ENCODE data around the gene NOP56. TPM values are rescaled to one million over a fixed set of nuclear protein-coding genes. Genes with fewer than 3 reads are reported as not detected.
"Not testable (repeated sequence)": the region's sequence is repeated elsewhere in the genome, so short reads cannot be mapped to it uniquely, and the experiment has no call there.

The NOP56 gene
- total and polyA plus RNA-seq, 2 experiments from 2014 or later, result 123 to 149 TPM

GRCh38 chr20:2673453-2673852 is 21.0 kb downstream of the NOP56 start:
- peaks cover 5% of the 10 kb centered on the region; the same call in 1 of the 2 replicates for H3K27me3 ChIP-seq (replicated peaks; ENCODE audit: insufficient read depth)
- TF ChIP-seq EZH2 (IDR thresholded peaks at IDR 0.05; ENCODE audit: insufficient read depth, poor library complexity, severe bottlenecking), result no peak
- no peak for DNase-seq
- no peak overlapping the region for H3K27ac ChIP-seq
- no peaks in the 10 kb centered on the region for H3K4me1 ChIP-seq (ENCODE audit: insufficient read depth)
- no peaks in the 10 kb centered on the region for H3K79me2 ChIP-seq (ENCODE audit: insufficient read depth)
- in situ Hi-C loops (cut with MboI), result no loop called here
- no peaks in the 10 kb centered on the region for H3F3A ChIP-seq (ENCODE audit: insufficient read depth)
- no peak overlapping the region for H3K4me2 ChIP-seq (ENCODE audit: unreplicated experiment)
- H4K20me1 ChIP-seq (ENCODE audit: insufficient read depth), result no peaks in the 10 kb centered on the region
- no peaks in the 10 kb centered on the region for H3K9me3 ChIP-seq (ENCODE audit: low read depth)
- 37 to 43% methylated on average over 4 of the region's 4 CpGs for WGBS, 2 experiments (ENCODE audit: low coverage in 1 of 2, low lambda C conversion rate in 2 of 2, missing lambda C conversion rate in 2 of 2)
- H3K36me3 ChIP-seq (ENCODE audit: low read depth), result no peaks in the 10 kb centered on the region
- H3K9me2 ChIP-seq (ENCODE audit: insufficient read depth), result no peaks in the 10 kb centered on the region
- H3K4me3 ChIP-seq, result no peak overlapping the region
- H3K9ac ChIP-seq, result no peak overlapping the region
- H2AFZ ChIP-seq, result no peak overlapping the region

GRCh38 chr20:2680046-2680445 is 27.6 kb downstream of the NOP56 start:
- Histone ChIP-seq H3K36me3 (ENCODE audit: low read depth) (no peaks in the 10 kb centered on the region), H3K9me2 (ENCODE audit: insufficient read depth) (no peaks in the 10 kb centered on the region), H3K4me1 (ENCODE audit: insufficient read depth) (no peaks in the 10 kb centered on the region), H3K4me3 (no peak overlapping the region), H3K9ac (no peak overlapping the region), H4K20me1 (ENCODE audit: insufficient read depth) (no peaks in the 10 kb centered on the region), H3K79me2 (ENCODE audit: insufficient read depth) (no peaks in the 10 kb centered on the region), H3F3A (ENCODE audit: insufficient read depth) (no peaks in the 10 kb centered on the region), H2AFZ (no peak overlapping the region), H3K4me2 (ENCODE audit: unreplicated experiment) (no peak overlapping the region), H3K27me3 (replicated peaks; ENCODE audit: insufficient read depth) (peaks cover 13% of the 10 kb centered on the region; the same call in 1 of the 2 replicates), H3K9me3 (ENCODE audit: low read depth) (no peaks in the 10 kb centered on the region), H3K27ac (no peak overlapping the region)
- DNase-seq, result no peak
- TF ChIP-seq EZH2 (IDR thresholded peaks at IDR 0.05; ENCODE audit: insufficient read depth, poor library complexity, severe bottlenecking) (no peak), EZH2phosphoT487 (IDR thresholded peaks at IDR 0.05; ENCODE audit: insufficient read depth, low read depth) (no peak)
- in situ Hi-C loops (cut with MboI), result no loop called here
- WGBS, 2 experiments (ENCODE audit: low coverage in 1 of 2, low lambda C conversion rate in 2 of 2, missing lambda C conversion rate in 2 of 2), result 30 to 36% methylated on average over 4 of the region's 4 CpGs

- H3K27ac ChIP-seq; in situ Hi-C loops (cut with MboI): not testable (repeated sequence)
Observed at GRCh38 chr20:2682040-2682439, 29.6 kb downstream of the NOP56 start.

GRCh38 chr20:2684817-2685216 is 32.4 kb downstream of the NOP56 start:
- H3K9me3 ChIP-seq (ENCODE audit: low read depth); H2AFZ ChIP-seq; H3K79me2 ChIP-seq (ENCODE audit: insufficient read depth); in situ Hi-C loops (cut with MboI); H3K9me2 ChIP-seq (ENCODE audit: insufficient read depth); H3K4me1 ChIP-seq (ENCODE audit: insufficient read depth); H3K4me3 ChIP-seq; H3F3A ChIP-seq (ENCODE audit: insufficient read depth); H3K4me2 ChIP-seq (ENCODE audit: unreplicated experiment); H3K36me3 ChIP-seq (ENCODE audit: low read depth); H3K27ac ChIP-seq; H4K20me1 ChIP-seq (ENCODE audit: insufficient read depth); DNase-seq; H3K9ac ChIP-seq: not testable (repeated sequence)
- peaks cover 12% of the 10 kb centered on the region for H3K27me3 ChIP-seq (replicated peaks; ENCODE audit: insufficient read depth)
- 67 to 68% methylated on average over 4 of the region's 4 CpGs for WGBS, 2 experiments (ENCODE audit: low coverage in 1 of 2, low lambda C conversion rate in 2 of 2, missing lambda C conversion rate in 2 of 2)

More at GRCh38 chr20:2682040-2682439, 29.6 kb downstream of the NOP56 start:
- WGBS, 2 experiments (ENCODE audit: low coverage in 1 of 2, low lambda C conversion rate in 2 of 2, missing lambda C conversion rate in 2 of 2), result 50 to 59% methylated on average over 3 of the region's 3 CpGs
- H3K79me2 ChIP-seq (ENCODE audit: insufficient read depth); H2AFZ ChIP-seq; H4K20me1 ChIP-seq (ENCODE audit: insufficient read depth); H3K4me2 ChIP-seq (ENCODE audit: unreplicated experiment); H3K4me3 ChIP-seq; H3F3A ChIP-seq (ENCODE audit: insufficient read depth); H3K36me3 ChIP-seq (ENCODE audit: low read depth); H3K4me1 ChIP-seq (ENCODE audit: insufficient read depth); H3K9ac ChIP-seq; H3K9me3 ChIP-seq (ENCODE audit: low read depth); H3K9me2 ChIP-seq (ENCODE audit: insufficient read depth); DNase-seq: not testable (repeated sequence)
- peaks cover 16% of the 10 kb centered on the region for H3K27me3 ChIP-seq (replicated peaks; ENCODE audit: insufficient read depth)

GRCh38 chr20:2687514-2687913 is 35.1 kb downstream of the NOP56 start:
- Histone ChIP-seq H3K27ac (no peak overlapping the region), H3F3A (ENCODE audit: insufficient read depth) (no peaks in the 10 kb centered on the region), H3K36me3 (ENCODE audit: low read depth) (no peaks in the 10 kb centered on the region), H3K9me3 (ENCODE audit: low read depth) (no peaks in the 10 kb centered on the region), H2AFZ (no peak overlapping the region), H3K4me2 (ENCODE audit: unreplicated experiment) (no peak overlapping the region), H3K4me3 (no peak overlapping the region), H3K9me2 (ENCODE audit: insufficient read depth) (no peaks in the 10 kb centered on the region), H3K9ac (no peak overlapping the region), H3K79me2 (ENCODE audit: insufficient read depth) (no peaks in the 10 kb centered on the region), H3K27me3 (replicated peaks; ENCODE audit: insufficient read depth) (peaks cover 14% of the 10 kb centered on the region), H3K4me1 (ENCODE audit: insufficient read depth) (no peaks in the 10 kb centered on the region), H4K20me1 (ENCODE audit: insufficient read depth) (no peaks in the 10 kb centered on the region)
- DNase-seq, result no peak
- whole genome bisulfite sequencing, 2 experiments (ENCODE audit: low coverage in 1 of 2, low lambda C conversion rate in 2 of 2, missing lambda C conversion rate in 2 of 2), result 49 to 53% methylated on average over 6 of the region's 6 CpGs
- in situ Hi-C loops (cut with MboI), result no loop called here
- TF ChIP-seq EZH2 (IDR thresholded peaks at IDR 0.05; ENCODE audit: insufficient read depth, poor library complexity, severe bottlenecking) (no peak), EZH2phosphoT487 (IDR thresholded peaks at IDR 0.05; ENCODE audit: insufficient read depth, low read depth) (no peak)

Data from GM23248 (cell line).